Measurements from ENCODE around the gene FARP1.

Gene FARP1

DNA sequence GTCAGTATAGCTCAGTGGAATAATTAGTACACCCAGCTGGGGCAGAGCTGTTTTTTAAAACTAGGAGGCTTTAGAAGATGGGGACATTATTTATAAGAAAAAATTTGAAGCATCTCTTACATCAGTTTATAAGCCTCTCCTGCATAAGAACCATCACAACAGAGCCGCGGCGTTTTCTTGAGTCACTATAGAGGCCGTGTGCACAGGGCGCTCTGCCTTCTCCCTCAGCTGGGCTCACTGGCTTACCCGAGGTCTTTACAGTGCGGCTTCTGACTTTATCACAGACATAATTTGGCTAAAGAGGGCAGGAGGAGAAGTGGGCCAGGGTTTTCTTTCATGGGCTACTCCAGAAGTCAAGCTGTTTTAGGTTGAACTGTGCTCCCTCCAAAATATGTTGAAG, 169.7 kb downstream of the FARP1 start:
- no peak overlapping the region for H3K27ac ChIP-seq
- TF ChIP-seq, protein P1, sequence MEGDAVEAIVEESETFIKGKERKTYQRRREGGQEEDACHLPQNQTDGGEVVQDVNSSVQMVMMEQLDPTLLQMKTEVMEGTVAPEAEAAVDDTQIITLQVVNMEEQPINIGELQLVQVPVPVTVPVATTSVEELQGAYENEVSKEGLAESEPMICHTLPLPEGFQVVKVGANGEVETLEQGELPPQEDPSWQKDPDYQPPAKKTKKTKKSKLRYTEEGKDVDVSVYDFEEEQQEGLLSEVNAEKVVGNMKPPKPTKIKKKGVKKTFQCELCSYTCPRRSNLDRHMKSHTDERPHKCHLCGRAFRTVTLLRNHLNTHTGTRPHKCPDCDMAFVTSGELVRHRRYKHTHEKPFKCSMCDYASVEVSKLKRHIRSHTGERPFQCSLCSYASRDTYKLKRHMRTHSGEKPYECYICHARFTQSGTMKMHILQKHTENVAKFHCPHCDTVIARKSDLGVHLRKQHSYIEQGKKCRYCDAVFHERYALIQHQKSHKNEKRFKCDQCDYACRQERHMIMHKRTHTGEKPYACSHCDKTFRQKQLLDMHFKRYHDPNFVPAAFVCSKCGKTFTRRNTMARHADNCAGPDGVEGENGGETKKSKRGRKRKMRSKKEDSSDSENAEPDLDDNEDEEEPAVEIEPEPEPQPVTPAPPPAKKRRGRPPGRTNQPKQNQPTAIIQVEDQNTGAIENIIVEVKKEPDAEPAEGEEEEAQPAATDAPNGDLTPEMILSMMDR (conservative IDR thresholded peaks at IDR 0.05): no peak
- TF ChIP-seq ZFX (IDR thresholded peaks at IDR 0.05): no peak

GRCh38 chr13:98313023-98313921, 170.4 kb downstream of the FARP1 start:
- H3K27ac ChIP-seq: no peak overlapping the region

DNA sequence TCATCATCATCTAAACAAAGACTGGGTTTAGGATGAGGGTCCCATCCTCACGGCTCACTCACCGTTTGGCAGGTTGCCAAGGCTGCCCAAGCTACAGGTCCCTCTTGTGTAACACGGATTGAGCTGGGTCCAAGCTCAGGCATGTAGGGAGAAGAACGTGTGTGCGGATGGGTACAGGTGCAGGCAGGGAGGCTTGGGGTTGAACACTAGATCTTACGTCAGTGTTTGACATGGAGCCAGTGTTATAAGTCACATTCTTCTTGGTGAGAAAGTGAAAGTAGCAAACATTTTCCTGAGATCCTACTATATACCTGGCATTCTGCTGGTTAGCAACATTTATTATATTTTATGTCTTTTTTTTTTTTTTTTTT, 171.0 kb downstream of the FARP1 start:
- H3K27ac ChIP-seq: no peak overlapping the region
- no peak for TF ChIP-seq ZFX (IDR thresholded peaks at IDR 0.05)
- TF ChIP-seq, protein P1 (conservative IDR thresholded peaks at IDR 0.05): no peak

More at GRCh38 chr13:98313023-98313921, 170.4 kb downstream of the FARP1 start:
- TF ChIP-seq, protein P1 (conservative IDR thresholded peaks at IDR 0.05): no peak
- no peak for TF ChIP-seq ZFX (IDR thresholded peaks at IDR 0.05)

DNA sequence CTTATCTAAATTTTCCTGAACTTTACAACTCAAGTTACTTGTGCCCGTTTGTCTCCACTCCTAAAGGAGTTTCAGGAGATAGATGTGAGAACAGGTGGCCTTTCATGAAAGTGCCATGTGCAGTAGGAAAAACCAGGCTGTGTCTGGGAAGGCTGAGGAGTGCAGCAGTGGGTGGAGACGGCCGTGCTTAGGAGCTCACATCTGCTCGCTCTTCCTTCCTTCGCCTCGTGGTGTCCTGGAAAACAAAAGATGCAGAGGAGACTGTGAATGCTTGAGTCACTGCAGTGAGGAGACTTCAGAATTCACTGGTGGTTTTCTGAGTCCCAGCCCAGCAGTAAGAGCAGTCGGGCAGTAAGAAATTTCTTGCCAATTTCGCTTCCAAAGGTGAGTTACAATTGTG, 172.6 kb downstream of the FARP1 start:
- no peak overlapping the region for H3K27ac ChIP-seq
- TF ChIP-seq, protein P1 (conservative IDR thresholded peaks at IDR 0.05): no peak
- no peak for TF ChIP-seq ZFX (IDR thresholded peaks at IDR 0.05)

- no peak for TF ChIP-seq ZFX (IDR thresholded peaks at IDR 0.05)
- TF ChIP-seq, protein P1 (conservative IDR thresholded peaks at IDR 0.05): no peak
- H3K27ac ChIP-seq: no peak overlapping the region
Observed at GRCh38 chr13:98315902-98316301, 173.0 kb downstream of the FARP1 start.

- no peak overlapping the region for H3K27ac ChIP-seq
- TF ChIP-seq, protein P1 (conservative IDR thresholded peaks at IDR 0.05): no peak
- no peak for TF ChIP-seq ZFX (IDR thresholded peaks at IDR 0.05)
Observed at GRCh38 chr13:98317573-98318171, 174.8 kb downstream of the FARP1 start.

DNA sequence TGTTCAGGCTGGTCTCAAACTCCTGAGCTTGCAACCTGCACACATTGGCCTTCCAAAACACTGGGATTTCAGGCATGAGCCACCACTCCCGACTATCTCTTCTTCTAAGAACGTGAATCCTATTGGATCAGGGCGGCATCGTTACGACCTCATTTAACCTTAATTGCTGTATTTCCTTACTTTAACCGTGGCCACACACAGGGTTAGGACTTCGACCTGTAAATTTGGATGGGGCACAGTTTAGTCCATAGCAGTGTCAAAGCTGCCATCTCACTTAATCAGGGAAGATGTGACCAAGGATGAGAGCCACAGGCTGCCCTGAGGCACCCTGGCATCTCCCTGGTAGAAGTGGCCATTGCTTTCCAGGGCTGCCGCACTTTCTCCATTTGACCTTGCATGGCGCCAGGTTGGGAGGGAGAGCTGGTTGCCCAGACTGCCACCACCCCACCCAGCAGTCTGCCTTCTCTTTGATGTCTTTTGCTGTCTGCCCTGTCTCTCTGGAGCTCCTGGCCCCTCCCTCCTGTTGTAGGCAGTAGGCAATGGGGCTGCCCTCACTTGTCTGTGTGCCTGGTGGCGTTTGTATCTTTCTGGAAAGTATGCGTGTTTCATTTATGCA, 175.5 kb downstream of the FARP1 start:
- no peak for TF ChIP-seq ZFX (IDR thresholded peaks at IDR 0.05)
- TF ChIP-seq, protein P1 (conservative IDR thresholded peaks at IDR 0.05): no peak
- H3K27ac ChIP-seq: no peak overlapping the region

Measured in C4-2B (cell line).